Liver (tissue), 9 donors: Measurements from ENCODE around the gene BOLA1. TPM values are rescaled to one million over a fixed set of nuclear protein-coding genes. Genes with fewer than 3 reads are reported as not detected.

ENCODE experiments used
- DNase-seq: peaks from one replicate; pipeline ENCODE4 v3.0.0-alpha.2; 2017; ENCODE audit warnings: low spot score
- H3K27ac ChIP-seq, 2 donors: one replicate each; pipeline ENCODE4 v1.7.0; 2013; ENCODE audit warnings: inconsistent platforms in 2 of 2, low read length in 2 of 2, control low read depth in 1 of 2, low read depth in 1 of 2, mild to moderate bottlenecking in 1 of 2
- H3K27me3 ChIP-seq, 4 donors: one replicate each; pipeline versions ENCODE4 v1.6.1 to v1.7.0; 2013; ENCODE audit warnings: low read length in 3 of 4, inconsistent platforms in 1 of 4, mild to moderate bottlenecking in 1 of 4, moderate library complexity in 1 of 4; ENCODE audit not compliant: control insufficient read depth in 4 of 4, insufficient read depth in 4 of 4
- H3K36me3 ChIP-seq, 4 donors: one replicate each; pipeline versions ENCODE4 v1.6.1 to v1.7.0; 2013; ENCODE audit warnings: low read length in 3 of 4, mild to moderate bottlenecking in 3 of 4, low read depth in 1 of 4, moderate library complexity in 1 of 4; ENCODE audit not compliant: control insufficient read depth in 4 of 4, insufficient read depth in 3 of 4
- H3K4me1 ChIP-seq, 4 donors: one replicate each; pipeline versions ENCODE4 v1.6.1 to v1.7.0; 2013; ENCODE audit warnings: low read length in 3 of 4, mild to moderate bottlenecking in 3 of 4, moderate library complexity in 1 of 4; ENCODE audit not compliant: control insufficient read depth in 4 of 4, insufficient read depth in 4 of 4
- H3K4me3 ChIP-seq, 3 donors: one replicate each; pipeline versions ENCODE4 v1.6.1 to v1.7.0; 2013; ENCODE audit warnings: low read length in 3 of 3, control low read depth in 1 of 3, low read depth in 1 of 3, mild to moderate bottlenecking in 1 of 3
- H3K9ac ChIP-seq, 2 donors: one replicate each; pipeline ENCODE4 v1.7.0; 2013; ENCODE audit warnings: low read length in 2 of 2, mild to moderate bottlenecking in 2 of 2, moderate library complexity in 2 of 2, control low read depth in 1 of 2, low read depth in 1 of 2
- H3K9me3 ChIP-seq, 4 donors: one replicate each; pipeline versions ENCODE4 v1.6.1 to v1.7.0; 2013; ENCODE audit warnings: low read length in 3 of 4; ENCODE audit not compliant: control insufficient read depth in 4 of 4
- ATF3 ChIP-seq: IDR thresholded peaks from 2 replicates; pipeline ENCODE4 v1.6.1; 2016; ENCODE audit warnings: antibody characterized with exemption
- EGR1 ChIP-seq, 2 donors: IDR thresholded peaks; 2 replicates each; pipeline ENCODE4 v1.6.1; 2016 to 2018; ENCODE audit warnings: antibody characterized with exemption in 2 of 2, low read depth in 2 of 2
- FOXA1 ChIP-seq: IDR thresholded peaks from 2 replicates; pipeline ENCODE4 v1.6.1; 2016; ENCODE audit warnings: antibody characterized with exemption
- FOXA2 ChIP-seq: IDR thresholded peaks from 2 replicates; pipeline ENCODE4 v1.6.1; 2016; ENCODE audit warnings: antibody characterized with exemption
- GABPA ChIP-seq, 2 donors: IDR thresholded peaks in 1 of 2; conservative IDR thresholded peaks in 1 of 2; 2 replicates each; pipeline ENCODE4 v1.6.1; 2016; ENCODE audit warnings: antibody characterized with exemption in 2 of 2, mild to moderate bottlenecking in 1 of 2, moderate library complexity in 1 of 2
- HNF4A ChIP-seq, 2 donors: conservative IDR thresholded peaks; 2 replicates each; pipeline ENCODE4 v1.6.1; 2016; ENCODE audit warnings: antibody characterized with exemption in 2 of 2, mild to moderate bottlenecking in 2 of 2
- HNF4G ChIP-seq: IDR thresholded peaks from 2 replicates; pipeline ENCODE4 v1.6.1; 2016; ENCODE audit warnings: antibody characterized with exemption
- JUND ChIP-seq, 2 donors: IDR thresholded peaks; 2 replicates each; pipeline ENCODE4 v1.6.1; 2016; ENCODE audit warnings: antibody characterized with exemption in 2 of 2
- NR2F2 ChIP-seq: IDR thresholded peaks from 2 replicates; pipeline ENCODE4 v1.6.1; 2016; ENCODE audit warnings: antibody characterized with exemption
- RAD21 ChIP-seq, 2 donors: IDR thresholded peaks; 2 replicates each; pipeline ENCODE4 v1.6.1; 2016; ENCODE audit warnings: antibody characterized with exemption in 2 of 2, mild to moderate bottlenecking in 2 of 2
- REST ChIP-seq: IDR thresholded peaks from 2 replicates; pipeline ENCODE4 v1.6.1; 2016; ENCODE audit warnings: antibody characterized with exemption, mild to moderate bottlenecking
- RXRA ChIP-seq, 2 donors: IDR thresholded peaks; 2 replicates each; pipeline ENCODE4 v1.6.1; 2017 to 2018; ENCODE audit warnings: antibody characterized with exemption in 2 of 2, mild to moderate bottlenecking in 1 of 2
- SP1 ChIP-seq: IDR thresholded peaks from 2 replicates; pipeline ENCODE4 v1.6.1; 2018; ENCODE audit warnings: antibody characterized with exemption, mild to moderate bottlenecking
- TAF1 ChIP-seq: conservative IDR thresholded peaks from 2 replicates; pipeline ENCODE4 v1.6.1; 2016; ENCODE audit warnings: antibody characterized with exemption, mild to moderate bottlenecking
- YY1 ChIP-seq: IDR thresholded peaks from 2 replicates; pipeline ENCODE4 v1.6.1; 2016; ENCODE audit warnings: antibody characterized with exemption, mild to moderate bottlenecking
- ZBTB33 ChIP-seq: IDR thresholded peaks from 2 replicates; pipeline ENCODE4 v1.6.1; 2016; ENCODE audit warnings: antibody characterized with exemption
- WGBS: extraction: QIAGEN DNeasy Blood & Tissue Kit; methylation state at CpG from one replicate; pipeline ENCODE4 v1.1.7; 2013; 5-methylcytosine and 5-hydroxymethylcytosine counted together
- polyA plus RNA-seq, 2 donors: library from polyadenylated mRNA; stranded (reverse) in 1 of 2; unstranded in 1 of 2; fragments of 200-250 nt in 1 of 2; fragments of >200 nt in 1 of 2; fragmentation: Nextera tagmentation in 1 of 2; extraction: Ambion mirVana in 1 of 2; gene quantifications; one replicate each; pipeline versions ENCODE4 v1.2.1 to v1.2.3, GENCODE V29; 2013 to 2015
- total RNA-seq, 2 donors: library from RNA; depleted of rRNA; stranded (reverse); fragments of >200 nt; gene quantifications; one replicate each; pipeline ENCODE4 v1.2.3, GENCODE V29; 2014
- TF ChIP-seq, protein P1 (sequence below): IDR thresholded peaks from 2 replicates; pipeline ENCODE4 v1.6.1; 2016; ENCODE audit warnings: antibody characterized with exemption
- TF ChIP-seq, protein P2 (sequence below): fragments of 150-350 bp; IDR thresholded peaks from 2 replicates; pipeline ENCODE4 v1.5.1; 2017; ENCODE audit warnings: improper control_type of control experiment, low read depth, low read length; ENCODE audit not compliant: missing input control
- donor health status: healthy.
- donor health status: healthy.
- donor health status: healthy.
- donor health status: healthy.
- donor health status: healthy.

The BOLA1 gene
- total and polyA plus RNA-seq, 4 donors = 10.2 to 22.1 (median 11.6) TPM

DNA sequence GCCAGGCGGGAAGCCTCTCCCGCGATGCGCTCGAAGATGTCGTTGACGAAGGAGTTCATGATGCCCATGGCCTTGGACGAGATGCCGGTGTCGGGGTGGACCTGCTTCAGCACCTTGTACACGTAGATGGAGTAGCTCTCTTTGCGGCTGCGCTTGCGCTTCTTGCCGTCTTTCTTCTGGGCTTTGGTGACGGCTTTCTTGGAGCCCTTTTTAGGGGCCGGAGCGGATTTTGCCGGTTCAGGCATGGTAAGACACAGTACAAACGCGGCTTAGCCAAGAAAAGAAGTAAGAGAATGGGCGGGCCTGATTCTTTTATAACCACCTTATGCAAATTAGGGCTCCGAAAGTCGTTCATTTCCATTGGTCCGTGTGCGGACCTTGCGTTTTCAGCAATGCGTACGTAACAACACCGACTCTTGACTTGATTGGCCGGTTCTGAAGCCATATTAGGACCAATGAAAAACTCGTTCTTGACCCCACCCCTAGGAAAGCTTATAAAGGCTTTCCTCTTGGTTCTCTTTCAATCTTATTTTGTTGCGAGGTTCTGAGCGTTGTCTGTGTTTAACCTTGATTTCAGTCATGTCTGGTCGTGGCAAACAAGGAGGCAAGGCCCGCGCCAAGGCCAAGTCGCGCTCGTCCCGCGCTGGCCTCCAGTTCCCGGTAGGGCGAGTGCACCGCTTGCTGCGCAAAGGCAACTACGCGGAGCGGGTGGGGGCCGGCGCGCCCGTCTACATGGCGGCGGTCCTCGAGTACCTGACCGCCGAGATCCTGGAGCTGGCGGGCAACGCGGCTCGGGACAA, 12.8 kb upstream of the BOLA1 start:
- DNase-seq = peak; percentile 93
- Histone ChIP-seq H3K27me3 (no peaks in the 10 kb centered on the region), H3K9ac (peak overlapping the region; percentile 87 to 100), H3K27ac (peak overlapping the region; percentile 100), H3K36me3 (no peaks in the 10 kb centered on the region), H3K9me3 (no peaks in the 10 kb centered on the region), H3K4me1 (peaks cover 6 to 38% (median 19%) of the 10 kb centered on the region in 4 donors), H3K4me3 (peak overlapping the region; percentile 60 to 82 (median 65))
- no peak for TF ChIP-seq HNF4G
- peak in 1 of 2 donors; percentile 35 for TF ChIP-seq EGR1 (IDR thresholded peaks at IDR 0.05; ENCODE audit: low read depth in 2 of 2)
- peak; percentile 16 for TF ChIP-seq NR2F2
- TF ChIP-seq HNF4A (conservative IDR thresholded peaks at IDR 0.05) = peak in 1 of 2 donors; percentile 12
- TF ChIP-seq, protein P1, sequence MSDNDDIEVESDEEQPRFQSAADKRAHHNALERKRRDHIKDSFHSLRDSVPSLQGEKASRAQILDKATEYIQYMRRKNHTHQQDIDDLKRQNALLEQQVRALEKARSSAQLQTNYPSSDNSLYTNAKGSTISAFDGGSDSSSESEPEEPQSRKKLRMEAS = peak; percentile 49
- TF ChIP-seq FOXA2 = peak; percentile 31
- no peak for TF ChIP-seq GABPA (IDR thresholded peaks at IDR 0.05 in 1 of 2, conservative IDR thresholded peaks at IDR 0.05 in 1 of 2)
- TF ChIP-seq, protein P2, sequence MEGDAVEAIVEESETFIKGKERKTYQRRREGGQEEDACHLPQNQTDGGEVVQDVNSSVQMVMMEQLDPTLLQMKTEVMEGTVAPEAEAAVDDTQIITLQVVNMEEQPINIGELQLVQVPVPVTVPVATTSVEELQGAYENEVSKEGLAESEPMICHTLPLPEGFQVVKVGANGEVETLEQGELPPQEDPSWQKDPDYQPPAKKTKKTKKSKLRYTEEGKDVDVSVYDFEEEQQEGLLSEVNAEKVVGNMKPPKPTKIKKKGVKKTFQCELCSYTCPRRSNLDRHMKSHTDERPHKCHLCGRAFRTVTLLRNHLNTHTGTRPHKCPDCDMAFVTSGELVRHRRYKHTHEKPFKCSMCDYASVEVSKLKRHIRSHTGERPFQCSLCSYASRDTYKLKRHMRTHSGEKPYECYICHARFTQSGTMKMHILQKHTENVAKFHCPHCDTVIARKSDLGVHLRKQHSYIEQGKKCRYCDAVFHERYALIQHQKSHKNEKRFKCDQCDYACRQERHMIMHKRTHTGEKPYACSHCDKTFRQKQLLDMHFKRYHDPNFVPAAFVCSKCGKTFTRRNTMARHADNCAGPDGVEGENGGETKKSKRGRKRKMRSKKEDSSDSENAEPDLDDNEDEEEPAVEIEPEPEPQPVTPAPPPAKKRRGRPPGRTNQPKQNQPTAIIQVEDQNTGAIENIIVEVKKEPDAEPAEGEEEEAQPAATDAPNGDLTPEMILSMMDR = no peak
- TF ChIP-seq FOXA1 = peak; percentile 20
- TF ChIP-seq SP1 = peak; percentile 93
- TF ChIP-seq REST = peak; percentile 95
- TF ChIP-seq RAD21 (IDR thresholded peaks at IDR 0.05) = no peak
- peak; percentile 63 for TF ChIP-seq ZBTB33
- peak in 1 of 2 donors; percentile 56 for TF ChIP-seq RXRA (IDR thresholded peaks at IDR 0.05)
- no peak for TF ChIP-seq ATF3
- TF ChIP-seq TAF1 = peak; percentile 96
- peak in 1 of 2 donors; percentile 58 for TF ChIP-seq JUND (IDR thresholded peaks at IDR 0.05)
- no peak for TF ChIP-seq YY1
- under 1% methylated on average over 62 of the region's 62 CpGs for WGBS
